Natural killer cell treated with Interleukin-12 subunit alpha and Interleukin-12 subunit beta and Interleukin-15 and Interleukin-18, amount 100 ng/mL, for 72 hours (primary cell): ENCODE results near the gene SLCO3A1. TPM values are rescaled to one million over a fixed set of nuclear protein-coding genes. Genes with fewer than 3 reads are reported as not detected.
A peak's percentile ranks its signal among the peaks of the same experiment; 100 is the strongest.

Experiments
- ATAC-seq, 2 donors: fragments of 150-1000 bp; cut with Tn5 transposase in 1 of 2; sonication (Bioruptor Pico), chemical (Tn5 transposase) in 1 of 2; 2 replicates each; pipeline ENCODE4 v1.10.0; 2021
- DNase-seq: peaks from one replicate; pipeline ENCODE4 v3.0.0; 2022; ENCODE audit warnings: low spot score
- H3K27ac Mint-ChIP-seq, 2 donors: 1 replicate in 1 of 2; 2 replicates in 1 of 2; pipeline ENCODE4 v1.8.0; 2022; ENCODE audit warnings: mixed read lengths in 2 of 2, mild to moderate bottlenecking in 1 of 2, moderate library complexity in 1 of 2
- H3K27me3 Mint-ChIP-seq, 2 donors: 1 replicate in 1 of 2; 2 replicates in 1 of 2; pipeline ENCODE4 v1.8.0; 2022; ENCODE audit warnings: mixed read lengths in 2 of 2
- H3K36me3 Mint-ChIP-seq: one replicate; pipeline ENCODE4 v1.8.0; 2022; ENCODE audit warnings: mixed read lengths
- H3K4me1 Mint-ChIP-seq, 2 donors: 1 replicate in 1 of 2; 2 replicates in 1 of 2; pipeline ENCODE4 v1.8.0; 2022; ENCODE audit warnings: low read depth in 2 of 2, mixed read lengths in 2 of 2, mild to moderate bottlenecking in 1 of 2
- H3K4me3 Mint-ChIP-seq: one replicate; pipeline ENCODE4 v1.8.0; 2022; ENCODE audit warnings: mixed read lengths
- H3K9me3 Mint-ChIP-seq: 2 replicates; pipeline ENCODE4 v1.8.0; 2022; ENCODE audit warnings: mixed read lengths
- total RNA-seq, 2 donors: library from RNA; stranded (reverse); gene quantifications; one replicate each; pipeline ENCODE4 v1.2.3, GENCODE V29; 2022

SLCO3A1 gene
- total RNA-seq, 2 donors from 2014 or later, result 10.4 to 12.5 TPM

DNA sequence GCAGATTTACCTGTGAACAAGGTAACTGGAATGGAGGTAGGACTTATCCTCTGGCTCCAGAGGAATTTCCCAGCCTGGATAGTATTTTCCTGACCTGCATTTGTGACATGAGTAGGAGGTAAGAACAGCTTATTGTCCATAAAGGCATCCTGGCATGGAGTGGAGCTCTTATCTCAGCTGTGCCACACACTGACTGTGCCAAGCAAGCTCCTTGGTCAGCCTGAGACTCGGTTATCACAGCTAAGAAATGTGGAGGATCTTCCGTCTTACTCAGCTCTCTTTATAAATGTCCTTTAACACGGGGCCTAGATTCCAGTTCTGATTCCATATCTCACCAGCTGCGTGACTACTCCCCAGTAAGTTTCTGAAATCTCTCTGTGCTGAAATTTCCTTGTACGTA, 38.9 kb downstream of the SLCO3A1 start:
- no peaks in the 10 kb centered on the region for H3K27me3 Mint-ChIP-seq
- no peak for DNase-seq
- no peak overlapping the region for H3K27ac Mint-ChIP-seq
- no peaks in the 10 kb centered on the region for H3K9me3 Mint-ChIP-seq
- no peak for ATAC-seq
- no peaks in the 10 kb centered on the region for H3K36me3 Mint-ChIP-seq
- no peak overlapping the region for H3K4me3 Mint-ChIP-seq
- H3K4me1 Mint-ChIP-seq, result peaks cover 13 to 35% of the 10 kb centered on the region in 2 donors

- Mint-ChIP-seq H3K4me1 (peaks cover 10 to 34% of the 10 kb centered on the region in 2 donors), H3K27ac (no peak overlapping the region), H3K27me3 (no peaks in the 10 kb centered on the region), H3K4me3 (no peak overlapping the region), H3K36me3 (no peaks in the 10 kb centered on the region), H3K9me3 (no peaks in the 10 kb centered on the region)
- ATAC-seq (no peak), DNase-seq (no peak)
Measured at GRCh38 chr15:91894606-91895005, 41.1 kb downstream of the SLCO3A1 start.

- no peak for DNase-seq
- Mint-ChIP-seq H3K9me3 (no peaks in the 10 kb centered on the region), H3K36me3 (no peaks in the 10 kb centered on the region), H3K27ac (no peak overlapping the region), H3K27me3 (no peaks in the 10 kb centered on the region), H3K4me1 (peaks cover 13 to 36% of the 10 kb centered on the region in 2 donors), H3K4me3 (no peak overlapping the region)
- no peak for ATAC-seq
Measured at GRCh38 chr15:91895051-91895450, 41.5 kb downstream of the SLCO3A1 start.

DNA sequence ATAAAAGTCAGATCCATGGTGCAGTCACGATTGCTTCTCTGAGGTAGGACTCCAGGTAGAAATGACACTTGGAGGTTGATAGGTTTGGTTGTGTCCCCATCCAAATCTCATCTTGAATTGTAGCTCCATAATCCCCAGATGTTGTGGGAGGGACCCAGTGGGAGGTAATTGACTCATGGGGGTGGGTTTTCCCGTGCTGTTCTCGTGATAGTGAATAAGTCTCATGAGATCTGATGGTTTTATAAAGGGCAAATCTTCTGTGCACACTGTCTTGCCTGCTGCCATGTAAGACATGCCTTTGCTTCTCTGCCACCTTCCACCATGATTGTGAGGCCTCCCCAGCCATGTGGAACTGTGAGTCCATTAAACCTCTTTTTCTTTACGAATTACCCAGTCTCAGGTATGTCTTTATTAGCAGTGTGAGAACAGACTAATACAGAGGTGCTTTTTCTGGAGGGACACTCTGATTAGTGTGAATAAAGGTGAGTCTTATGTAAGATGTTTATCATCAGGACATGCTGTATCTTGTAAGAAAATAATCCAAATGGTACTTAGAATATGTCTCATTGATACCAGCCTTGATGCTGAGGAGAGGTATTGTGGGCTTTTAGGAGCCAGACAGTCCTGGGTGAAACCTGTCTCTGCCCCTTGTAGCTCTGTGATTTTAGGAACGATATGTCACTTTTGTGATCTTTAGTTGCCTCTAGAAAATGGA, 43.0 kb downstream of the SLCO3A1 start:
- no peak overlapping the region for H3K27ac Mint-ChIP-seq
- H3K27me3 Mint-ChIP-seq, result no peaks in the 10 kb centered on the region
- ATAC-seq (no peak), DNase-seq (no peak)
- H3K4me1 Mint-ChIP-seq, result peaks cover 13 to 31% of the 10 kb centered on the region in 2 donors
- H3K36me3 Mint-ChIP-seq, result peaks cover 8% of the 10 kb centered on the region
- H3K4me3 Mint-ChIP-seq, result no peak overlapping the region
- H3K9me3 Mint-ChIP-seq, result no peaks in the 10 kb centered on the region

DNA sequence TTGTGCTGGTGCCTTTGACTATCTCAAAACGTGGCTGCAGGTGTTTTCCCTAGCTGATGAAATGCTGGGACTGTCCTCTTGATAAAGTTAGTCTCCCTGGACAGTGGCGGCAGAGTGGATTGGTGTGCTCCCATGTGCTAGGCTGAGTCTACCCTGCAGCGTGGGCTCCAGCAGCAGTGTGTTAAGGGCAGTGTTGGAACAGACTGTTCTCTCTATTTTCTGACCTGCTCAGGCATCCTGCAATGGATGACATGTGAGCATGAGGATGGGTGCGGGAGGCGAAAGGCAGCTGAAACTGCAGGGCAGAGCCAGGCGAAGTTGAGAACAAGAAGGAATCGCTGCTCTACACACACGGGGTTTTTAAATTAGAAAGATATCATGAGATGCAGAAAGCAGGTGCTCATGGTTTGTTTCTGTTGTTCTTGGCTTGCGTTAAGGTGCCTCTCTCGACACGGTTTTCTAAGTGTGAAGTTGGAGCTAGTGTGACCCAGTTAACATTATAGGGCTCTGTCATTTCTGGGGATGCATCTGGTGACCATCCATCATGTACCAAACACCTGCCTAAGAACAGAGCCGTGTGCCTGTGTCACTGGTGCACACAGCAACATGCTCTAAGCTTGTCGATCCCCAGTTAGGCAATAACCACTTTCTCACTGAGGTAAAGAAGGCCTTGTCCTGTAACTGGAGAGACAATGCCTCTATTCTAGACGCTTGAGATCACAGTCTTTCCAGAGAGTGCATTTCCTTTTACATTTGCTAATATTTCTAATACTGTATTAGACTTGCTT, 44.3 kb downstream of the SLCO3A1 start:
- DNase-seq, result no peak
- Mint-ChIP-seq H3K4me3 (no peak overlapping the region), H3K27me3 (no peaks in the 10 kb centered on the region), H3K9me3 (no peaks in the 10 kb centered on the region), H3K36me3 (peaks cover 19% of the 10 kb centered on the region), H3K4me1 (peaks cover 14 to 31% of the 10 kb centered on the region in 2 donors), H3K27ac (no peak overlapping the region)
- no peak for ATAC-seq

- Mint-ChIP-seq H3K4me3 (no peak overlapping the region), H3K36me3 (peaks cover 22% of the 10 kb centered on the region), H3K4me1 (peaks cover 21 to 37% of the 10 kb centered on the region in 2 donors), H3K27ac (no peak overlapping the region), H3K9me3 (no peaks in the 10 kb centered on the region), H3K27me3 (no peaks in the 10 kb centered on the region)
- DNase-seq, result no peak
- ATAC-seq, result no peak
Measured at GRCh38 chr15:91898843-91899242, 45.3 kb downstream of the SLCO3A1 start.

- DNase-seq, result no peak
- H3K36me3 Mint-ChIP-seq, result peaks cover 22% of the 10 kb centered on the region
- H3K4me3 Mint-ChIP-seq, result no peak overlapping the region
- H3K9me3 Mint-ChIP-seq, result no peaks in the 10 kb centered on the region
- no peak overlapping the region for H3K27ac Mint-ChIP-seq
- no peaks in the 10 kb centered on the region for H3K27me3 Mint-ChIP-seq
- H3K4me1 Mint-ChIP-seq, result peaks cover 22 to 33% of the 10 kb centered on the region in 2 donors
- no peak for ATAC-seq
Measured at GRCh38 chr15:91904942-91905341, 51.4 kb downstream of the SLCO3A1 start.

GRCh38 chr15:91908391-91908790, 54.9 kb downstream of the SLCO3A1 start:
- ATAC-seq (no peak), DNase-seq (no peak)
- Mint-ChIP-seq H3K36me3 (no peaks in the 10 kb centered on the region), H3K27ac (no peak overlapping the region), H3K9me3 (no peaks in the 10 kb centered on the region), H3K27me3 (no peaks in the 10 kb centered on the region), H3K4me3 (no peak overlapping the region), H3K4me1 (peaks cover 36 to 46% of the 10 kb centered on the region in 2 donors)

GRCh38 chr15:91909111-91909510, 55.6 kb downstream of the SLCO3A1 start:
- Mint-ChIP-seq H3K4me1 (peaks cover 30 to 45% of the 10 kb centered on the region in 2 donors), H3K4me3 (no peak overlapping the region), H3K36me3 (no peaks in the 10 kb centered on the region), H3K27me3 (no peaks in the 10 kb centered on the region), H3K9me3 (no peaks in the 10 kb centered on the region), H3K27ac (no peak overlapping the region)
- DNase-seq, result no peak
- no peak for ATAC-seq

- no peak for DNase-seq
- Mint-ChIP-seq H3K4me3 (no peak overlapping the region), H3K4me1 (peaks cover 30 to 42% of the 10 kb centered on the region in 2 donors), H3K27ac (no peak overlapping the region), H3K27me3 (no peaks in the 10 kb centered on the region), H3K36me3 (no peaks in the 10 kb centered on the region), H3K9me3 (no peaks in the 10 kb centered on the region)
- ATAC-seq, result no peak
Measured at GRCh38 chr15:91909574-91909973, 56.1 kb downstream of the SLCO3A1 start.

DNA sequence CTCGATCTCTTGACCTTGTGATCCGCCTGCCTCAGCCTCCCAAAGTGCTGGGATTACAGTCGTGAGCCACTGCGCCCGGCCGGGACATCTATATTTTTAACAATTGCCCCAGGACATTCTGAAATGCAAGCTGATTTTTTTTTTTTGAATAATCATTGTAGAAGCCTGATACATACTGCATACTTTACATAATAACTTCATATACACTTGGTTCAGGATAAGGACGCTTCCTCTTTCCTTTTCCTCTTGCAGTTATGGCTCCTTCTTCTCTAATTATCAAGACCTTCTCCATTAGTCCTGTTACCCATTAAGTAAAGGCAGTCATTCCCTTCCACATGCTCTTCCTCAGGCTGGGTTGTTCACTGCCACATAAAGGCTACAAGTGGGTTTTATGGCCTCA, 58.3 kb downstream of the SLCO3A1 start:
- no peaks in the 10 kb centered on the region for H3K9me3 Mint-ChIP-seq
- no peaks in the 10 kb centered on the region for H3K27me3 Mint-ChIP-seq
- H3K4me1 Mint-ChIP-seq, result peaks cover 30 to 39% of the 10 kb centered on the region in 2 donors
- DNase-seq (no peak), ATAC-seq (no peak)
- no peak overlapping the region for H3K4me3 Mint-ChIP-seq
- no peaks in the 10 kb centered on the region for H3K36me3 Mint-ChIP-seq
- no peak overlapping the region for H3K27ac Mint-ChIP-seq

GRCh38 chr15:91912336-91912735, 58.8 kb downstream of the SLCO3A1 start:
- Mint-ChIP-seq H3K27ac (peak overlapping the region in 1 of 2 donors; percentile 43), H3K36me3 (no peaks in the 10 kb centered on the region), H3K4me3 (no peak overlapping the region), H3K4me1 (peaks cover 30 to 37% of the 10 kb centered on the region in 2 donors), H3K9me3 (no peaks in the 10 kb centered on the region), H3K27me3 (no peaks in the 10 kb centered on the region)
- DNase-seq (no peak), ATAC-seq (no peak)

GRCh38 chr15:91913560-91913959, 60.1 kb downstream of the SLCO3A1 start:
- Mint-ChIP-seq H3K9me3 (no peaks in the 10 kb centered on the region), H3K27me3 (no peaks in the 10 kb centered on the region), H3K36me3 (no peaks in the 10 kb centered on the region), H3K4me3 (no peak overlapping the region), H3K4me1 (peaks cover 25 to 38% of the 10 kb centered on the region in 2 donors), H3K27ac (no peak overlapping the region)
- ATAC-seq (no peak), DNase-seq (no peak)

- H3K4me3 Mint-ChIP-seq, result no peak overlapping the region
- ATAC-seq (no peak), DNase-seq (no peak)
- H3K9me3 Mint-ChIP-seq, result no peaks in the 10 kb centered on the region
- H3K4me1 Mint-ChIP-seq, result peaks cover 19 to 39% of the 10 kb centered on the region in 2 donors
- no peak overlapping the region for H3K27ac Mint-ChIP-seq
- no peaks in the 10 kb centered on the region for H3K36me3 Mint-ChIP-seq
- H3K27me3 Mint-ChIP-seq, result no peaks in the 10 kb centered on the region
Measured at GRCh38 chr15:91915576-91915975, 62.1 kb downstream of the SLCO3A1 start.
